SK-N-SH (cell line): Measurements from ENCODE around the gene HNRNPF. TPM values are rescaled to one million over a fixed set of nuclear protein-coding genes. Genes with fewer than 3 reads are reported as not detected.

Experiments used
- CTCF ChIA-PET: fragments of 300-600, 350-600 bp; formaldehyde crosslinking; extraction: SDS; loops from one replicate; lab custom pipeline; 2021; lab: Yijun Ruan, JAX
- POLR2A ChIA-PET: fragments of 350-600 bp; sonication (Branson Sonifier 250); formaldehyde crosslinking; extraction: SDS; loops from one replicate; lab custom pipeline; 2020; ENCODE audit warnings: antibody characterized with exemption, inconsistent platforms; lab: Yijun Ruan, JAX
- DNase-seq: peaks from one replicate; pipeline ENCODE4 v3.0.0; 2012
- H2AFZ ChIP-seq: fragments of 200-600 bp; sonication (generic); 2 replicates; pipeline ENCODE4 v1.8.1; 2016; ENCODE audit warnings: antibody characterized with exemption, mild to moderate bottlenecking, low read depth
- H3F3A ChIP-seq: fragments of 200-600 bp; sonication (generic); replicated peaks from 2 replicates; pipeline ENCODE3; 2016; ENCODE audit warnings: antibody characterized with exemption, mild to moderate bottlenecking; ENCODE audit not compliant: insufficient read depth
- H3K27ac ChIP-seq, 2 experiments: fragments of 200-500 bp in 1 of 2; fragments of 200-600 bp in 1 of 2; sonication (Bioruptor generic) in 1 of 2; sonication (generic), shearing (Covaris generic) in 1 of 2; 2 replicates each; pipeline versions ENCODE4 v1.5.1 to v1.6.1; 2014 to 2016; ENCODE audit warnings: low read depth in 2 of 2, inconsistent platforms in 1 of 2, low read length in 1 of 2, mild to moderate bottlenecking in 1 of 2, mixed read lengths in 1 of 2
- H3K27me3 ChIP-seq: fragments of 200-600 bp; sonication (generic), shearing (Covaris generic); 2 replicates; pipeline ENCODE4 v1.6.1; 2016; ENCODE audit warnings: mixed run types; ENCODE audit not compliant: insufficient read depth
- H3K36me3 ChIP-seq, 2 experiments: fragments of 200-500 bp in 1 of 2; fragments of 200-600 bp in 1 of 2; sonication (Bioruptor generic) in 1 of 2; sonication (generic) in 1 of 2; replicated peaks in 1 of 2; 2 replicates each; pipeline versions ENCODE3 to v1.5.1; 2014 to 2016; ENCODE audit warnings: low read length in 1 of 2, mild to moderate bottlenecking in 1 of 2; ENCODE audit not compliant: insufficient read depth in 2 of 2, control insufficient read depth in 1 of 2
- H3K4me1 ChIP-seq, 2 experiments: fragments of 200-500 bp in 1 of 2; fragments of 200-600 bp in 1 of 2; sonication (Bioruptor generic) in 1 of 2; sonication (generic), shearing (Covaris generic) in 1 of 2; 2 replicates each; pipeline versions ENCODE4 v1.5.1 to v1.6.1; 2014 to 2016; ENCODE audit warnings: low read depth in 1 of 2, low read length in 1 of 2, mixed run types in 1 of 2; ENCODE audit not compliant: insufficient read depth in 2 of 2, control insufficient read depth in 1 of 2
- H3K4me2 ChIP-seq: fragments of 200-600 bp; sonication (generic), shearing (Covaris generic); 2 replicates; pipeline ENCODE4 v1.6.1; 2017; ENCODE audit warnings: mixed run types
- H3K4me3 ChIP-seq, 2 experiments: fragments of 200-500 bp in 1 of 2; fragments of 200-600 bp in 1 of 2; sonication (Bioruptor generic) in 1 of 2; sonication (generic), shearing (Covaris generic) in 1 of 2; 2 replicates each; pipeline versions ENCODE4 v1.5.1 to v1.8.1; 2014 to 2016; ENCODE audit warnings: low read depth in 2 of 2, inconsistent platforms in 1 of 2, low read length in 1 of 2, mild to moderate bottlenecking in 1 of 2, mixed read lengths in 1 of 2, moderate library complexity in 1 of 2
- H3K79me2 ChIP-seq: fragments of 200-600 bp; sonication (generic); 2 replicates; pipeline ENCODE4 v1.8.1; 2017; ENCODE audit warnings: mild to moderate bottlenecking; ENCODE audit not compliant: insufficient read depth
- H3K9ac ChIP-seq: fragments of 200-600 bp; sonication (generic); 2 replicates; pipeline ENCODE4 v1.6.1; 2017; ENCODE audit warnings: mixed run types
- H3K9me2 ChIP-seq: fragments of 200-600 bp; sonication (generic); 2 replicates; pipeline ENCODE4 v1.6.1; 2017; ENCODE audit warnings: mixed run types
- H3K9me3 ChIP-seq: fragments of 200-600 bp; sonication (generic); 2 replicates; pipeline ENCODE4 v1.6.1; 2017; ENCODE audit warnings: mixed run types, mild to moderate bottlenecking, moderate library complexity
- H4K20me1 ChIP-seq: fragments of 200-600 bp; sonication (generic); 2 replicates; pipeline ENCODE4 v1.6.1; 2017; ENCODE audit warnings: mild to moderate bottlenecking, mixed run types; ENCODE audit not compliant: insufficient read depth
- EP300 ChIP-seq, 2 experiments: IDR thresholded peaks; 2 replicates each; pipeline versions ENCODE4 v1.4.0 to v1.6.1; 2012; ENCODE audit warnings: borderline replicate concordance in 1 of 2, low read depth in 1 of 2, low read length in 1 of 2
- EZH2phosphoT487 ChIP-seq: fragments of 200-600 bp; sonication (generic); IDR thresholded peaks from 2 replicates; pipeline ENCODE4 v1.6.1; 2017; ENCODE audit warnings: low read depth, mixed run types, mild to moderate bottlenecking, antibody characterized with exemption, moderate library complexity, borderline replicate concordance
- FOXM1 ChIP-seq: IDR thresholded peaks from 2 replicates; pipeline ENCODE4 v1.4.0; 2012; ENCODE audit warnings: low read depth, mild to moderate bottlenecking
- IRF3 ChIP-seq: fragments of 150-350 bp; IDR thresholded peaks from 2 replicates; pipeline ENCODE4 v1.6.1; 2016; ENCODE audit warnings: mild to moderate bottlenecking, low read depth, low read length
- MXI1 ChIP-seq: IDR thresholded peaks from 2 replicates; pipeline ENCODE4 v1.6.1; 2012; ENCODE audit warnings: mild to moderate bottlenecking, low read depth, low read length, improper control_type of control experiment
- PBX3 ChIP-seq: IDR thresholded peaks from 2 replicates; pipeline ENCODE4; 2012
- REST ChIP-seq: IDR thresholded peaks from 2 replicates; pipeline ENCODE4 v1.6.1; 2012; ENCODE audit warnings: mild to moderate bottlenecking, low read depth, low read length, moderate library complexity
- RXRA ChIP-seq: IDR thresholded peaks from 2 replicates; pipeline ENCODE4 v1.4.0; 2012; ENCODE audit warnings: low read depth, mild to moderate bottlenecking, borderline replicate concordance
- SMC3 ChIP-seq: IDR thresholded peaks from 2 replicates; pipeline ENCODE4 v1.6.1; 2012; ENCODE audit warnings: low read depth, low read length, improper control_type of control experiment
- TAF1 ChIP-seq: IDR thresholded peaks from 2 replicates; pipeline ENCODE4 v1.6.1; 2012; ENCODE audit warnings: low read depth, mild to moderate bottlenecking, low read length, moderate library complexity, borderline replicate concordance
- USF1 ChIP-seq: IDR thresholded peaks from 2 replicates; pipeline ENCODE4 v1.4.0; 2012; ENCODE audit warnings: low read depth, borderline replicate concordance
- USF2 ChIP-seq: fragments of 150-350 bp; IDR thresholded peaks from 2 replicates; pipeline ENCODE4 v1.6.1; 2017; ENCODE audit warnings: antibody characterized with exemption, low read length, low read depth, borderline replicate concordance
- YY1 ChIP-seq: IDR thresholded peaks from 2 replicates; pipeline ENCODE4 v1.4.0; 2012; ENCODE audit warnings: low read depth, mild to moderate bottlenecking
- WGBS: methylation state at CpG from one replicate; pipeline ENCODE4 v1.1.6; 2017; ENCODE audit warnings: low lambda C conversion rate; 5-methylcytosine and 5-hydroxymethylcytosine counted together
- polyA plus RNA-seq, 3 experiments: library from polyadenylated mRNA; depleted of rRNA; stranded (reverse); fragments of >200 nt; gene quantifications; 2 replicates each; pipeline ENCODE4 v1.2.3, GENCODE V29; 2012

The HNRNPF gene
- polyA plus RNA-seq, 1 of the 3 experiments (the other 2 are of a cell fraction) = 195 TPM

GRCh38 chr10:43410345-43410744 lies 1.4 kb upstream of the HNRNPF start:
- CTCF ChIA-PET = interaction anchor here (1.7 kb wide), 1 partner anchor 10 kb away, joined by 4 read pairs; no protein-coding TSS in a partner anchor

GRCh38 chr10:43409385-43410109 lies 561 bp upstream of the HNRNPF start:
- peak overlapping the region; percentile 81 to 97 for H3K27ac ChIP-seq
- H4K20me1 ChIP-seq = peaks cover 32% of the 10 kb centered on the region
- H3K36me3 ChIP-seq = peaks cover 0 to 2% of the 10 kb centered on the region in 2 experiments
- peak overlapping the region; percentile 98 for H2AFZ ChIP-seq
- no peaks in the 10 kb centered on the region for H3K27me3 ChIP-seq
- peaks cover 44% of the 10 kb centered on the region for H3K79me2 ChIP-seq
- no peaks in the 10 kb centered on the region for H3K9me3 ChIP-seq
- peak; percentile 46 for DNase-seq
- ChIA-PET POLR2A (interaction anchor here (0.6 to 1.7 kb wide), 4 partner anchors 10 to 237 kb away, joined by 4 to 12 read pairs (median 8); partner anchors contain the start of gene ZNF487), CTCF (interaction anchor here (1.7 kb wide), 1 partner anchor 11 kb away, joined by 4 read pairs; no protein-coding TSS in a partner anchor)
- H3F3A ChIP-seq = peaks cover 18% of the 10 kb centered on the region
- H3K9me2 ChIP-seq = no peaks in the 10 kb centered on the region
- peak overlapping the region; percentile 88 for H3K4me2 ChIP-seq
- peaks cover 8 to 11% of the 10 kb centered on the region in 2 experiments; a peak in 2 of 4 replicates for H3K4me1 ChIP-seq
- WGBS = 6% methylated on average over 46 of the region's 46 CpGs
- H3K9ac ChIP-seq = peak overlapping the region; percentile 86
- peak overlapping the region; percentile 67 to 86 for H3K4me3 ChIP-seq
- TF ChIP-seq RXRA = no peak
- TF ChIP-seq MXI1 = peak; percentile 11; the same call in 1 of the 2 replicates
- TF ChIP-seq TAF1 = no peak; the same call in 1 of the 2 replicates
- no peak for TF ChIP-seq USF1
- no peak for TF ChIP-seq PBX3
- no peak for TF ChIP-seq IRF3
- no peak for TF ChIP-seq USF2
- no peak for TF ChIP-seq YY1
- TF ChIP-seq FOXM1 = no peak

More at GRCh38 chr10:43410345-43410744, 1.4 kb upstream of the HNRNPF start:
- Histone ChIP-seq H3K9ac (0 out of 2 replicates have a peak overlapping the region, but pooled peaks have one; percentile 86), H3K27ac (peak overlapping the region in 1 of 2 experiments; percentile 23; a peak in 1 of 4 replicates), H4K20me1 (peaks cover 24% of the 10 kb centered on the region), H3K9me2 (no peaks in the 10 kb centered on the region), H3K36me3 (no peaks in the 10 kb centered on the region), H3K79me2 (peaks cover 36% of the 10 kb centered on the region), H3F3A (peaks cover 18% of the 10 kb centered on the region), H3K4me1 (peaks cover 7 to 11% of the 10 kb centered on the region in 2 experiments; a peak in 2 of 4 replicates), H3K4me2 (no peak overlapping the region), H2AFZ (no peak overlapping the region), H3K4me3 (no peak overlapping the region; a peak in 1 of 4 replicates), H3K27me3 (no peaks in the 10 kb centered on the region), H3K9me3 (no peaks in the 10 kb centered on the region)
- POLR2A ChIA-PET = interaction anchor here (1.6 to 1.7 kb wide), 3 partner anchors 9 to 26 kb away, joined by 4 to 12 read pairs (median 11); partner anchors contain the start of gene ZNF487
- TF ChIP-seq EP300 (IDR thresholded peaks at IDR 0.05; ENCODE audit: borderline replicate concordance in 1 of 2, low read depth in 1 of 2, low read length in 1 of 2) (no peak), REST (no peak), SMC3 (no peak), EZH2phosphoT487 (no peak)
- no peak for DNase-seq
- 94% methylated on average over 14 of the region's 14 CpGs for WGBS
